ENCODE measurements around the gene FTO. TPM values are rescaled to one million over a fixed set of nuclear protein-coding genes. Genes with fewer than 3 reads are reported as not detected.

The FTO gene
- total and polyA plus RNA-seq, 3 donors from 2014 or later: 32.4 to 64.7 (median 50.3) TPM

DNA sequence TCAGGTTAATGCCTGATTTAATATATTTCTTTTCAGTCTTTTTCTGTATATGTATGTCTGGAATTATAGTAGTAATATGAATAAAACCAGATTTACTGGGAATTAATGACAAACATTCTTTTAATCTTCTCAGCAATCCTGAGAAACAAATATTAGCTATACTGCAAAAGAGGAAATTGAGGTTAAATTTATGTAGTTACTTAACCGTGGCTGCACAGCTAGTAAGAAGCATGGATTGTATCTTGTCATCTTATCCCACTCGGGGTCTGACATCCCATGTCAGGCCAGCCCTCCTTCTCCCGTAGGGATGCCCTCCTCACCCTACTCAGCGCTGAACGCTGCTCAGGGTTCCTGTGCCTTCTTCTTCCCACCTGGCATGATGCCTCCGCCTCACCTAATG lies 143.0 kb downstream of the FTO start:
- Histone ChIP-seq H3K27me3 (no peaks in the 10 kb centered on the region), H3K9me3 (no peaks in the 10 kb centered on the region), H3K4me1 (no peaks in the 10 kb centered on the region), H3K36me3 (ENCODE audit: low read depth, missing control alignments) (no peaks in the 10 kb centered on the region), H3K4me3 (no peak overlapping the region), H3K27ac (no peak overlapping the region)
- TF ChIP-seq POLR2A (IDR thresholded peaks at IDR 0.05): no peak
- TF ChIP-seq, protein P1, sequence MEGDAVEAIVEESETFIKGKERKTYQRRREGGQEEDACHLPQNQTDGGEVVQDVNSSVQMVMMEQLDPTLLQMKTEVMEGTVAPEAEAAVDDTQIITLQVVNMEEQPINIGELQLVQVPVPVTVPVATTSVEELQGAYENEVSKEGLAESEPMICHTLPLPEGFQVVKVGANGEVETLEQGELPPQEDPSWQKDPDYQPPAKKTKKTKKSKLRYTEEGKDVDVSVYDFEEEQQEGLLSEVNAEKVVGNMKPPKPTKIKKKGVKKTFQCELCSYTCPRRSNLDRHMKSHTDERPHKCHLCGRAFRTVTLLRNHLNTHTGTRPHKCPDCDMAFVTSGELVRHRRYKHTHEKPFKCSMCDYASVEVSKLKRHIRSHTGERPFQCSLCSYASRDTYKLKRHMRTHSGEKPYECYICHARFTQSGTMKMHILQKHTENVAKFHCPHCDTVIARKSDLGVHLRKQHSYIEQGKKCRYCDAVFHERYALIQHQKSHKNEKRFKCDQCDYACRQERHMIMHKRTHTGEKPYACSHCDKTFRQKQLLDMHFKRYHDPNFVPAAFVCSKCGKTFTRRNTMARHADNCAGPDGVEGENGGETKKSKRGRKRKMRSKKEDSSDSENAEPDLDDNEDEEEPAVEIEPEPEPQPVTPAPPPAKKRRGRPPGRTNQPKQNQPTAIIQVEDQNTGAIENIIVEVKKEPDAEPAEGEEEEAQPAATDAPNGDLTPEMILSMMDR (IDR thresholded peaks at IDR 0.05): no peak
- intact Hi-C loops (cut with DNase I; ENCODE audit: low total_unique reads): no loop called here
- 62 to 77% methylated on average over 6 of the region's 6 CpGs for WGBS, 2 donors
- no peak for DNase-seq

DNA sequence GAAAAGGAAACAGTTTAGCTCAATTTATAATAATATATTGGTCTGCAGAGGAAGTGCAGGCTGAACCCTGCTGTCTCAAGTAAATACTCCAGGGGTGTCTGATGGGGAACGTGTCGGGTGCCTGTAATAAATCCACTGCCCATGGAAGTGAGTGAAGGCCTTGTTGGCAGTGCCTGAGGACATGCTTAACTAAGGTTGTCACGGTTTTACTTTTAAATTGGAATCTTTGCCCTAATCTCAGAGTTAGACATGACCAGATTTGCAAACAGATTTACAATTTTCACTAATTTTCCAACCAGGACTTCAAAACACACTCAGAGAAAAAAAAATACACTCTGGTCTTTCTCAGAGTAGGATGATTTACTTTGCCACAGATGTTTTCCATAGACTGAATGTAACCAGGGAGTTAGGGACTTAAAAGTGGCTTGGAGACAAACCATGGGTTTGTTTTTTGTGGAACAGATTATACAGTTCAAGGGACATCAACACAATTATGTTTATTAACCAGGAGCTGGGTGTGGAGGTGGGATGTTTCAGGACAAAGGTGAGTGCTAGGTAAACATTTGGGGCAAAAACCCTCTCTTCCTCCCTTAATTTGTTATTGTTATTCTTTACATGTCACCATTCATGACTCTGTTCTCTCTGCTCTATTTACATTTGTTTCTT lies 144.5 kb downstream of the FTO start:
- DNase-seq: no peak
- WGBS, 2 donors: 76 to 79% methylated on average over 3 of the region's 3 CpGs
- Histone ChIP-seq H3K9me3 (no peaks in the 10 kb centered on the region), H3K27me3 (no peaks in the 10 kb centered on the region), H3K36me3 (ENCODE audit: low read depth, missing control alignments) (no peaks in the 10 kb centered on the region), H3K4me3 (no peak overlapping the region), H3K27ac (no peak overlapping the region), H3K4me1 (no peaks in the 10 kb centered on the region)
- no peak for TF ChIP-seq POLR2A (IDR thresholded peaks at IDR 0.05)
- TF ChIP-seq, protein P1 (IDR thresholded peaks at IDR 0.05): no peak
- intact Hi-C loops (cut with DNase I; ENCODE audit: low total_unique reads): no loop called here

DNA sequence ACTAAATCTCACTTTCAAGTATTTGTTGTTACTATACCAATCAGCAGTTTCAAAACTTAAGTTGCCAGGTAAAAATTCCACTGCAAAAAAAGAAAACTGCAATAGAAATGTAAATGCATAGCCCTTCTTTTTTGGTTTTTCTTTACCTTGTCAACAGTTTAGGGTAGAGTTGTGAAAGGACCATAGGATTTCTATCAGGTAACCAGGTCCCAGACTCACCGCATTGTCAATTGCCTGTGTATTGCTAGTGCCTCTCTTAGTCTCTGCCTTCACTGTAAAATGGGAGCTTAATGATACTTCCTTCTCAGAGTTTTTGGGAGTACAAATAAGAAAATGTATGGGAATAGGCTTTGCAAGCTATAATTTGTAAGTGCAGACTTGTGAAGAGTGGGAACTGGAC lies 145.0 kb downstream of the FTO start:
- no peak overlapping the region for H3K27ac ChIP-seq
- no peaks in the 10 kb centered on the region for H3K27me3 ChIP-seq
- intact Hi-C loops (cut with DNase I; ENCODE audit: low total_unique reads): no loop called here
- H3K4me3 ChIP-seq: no peak overlapping the region
- no peaks in the 10 kb centered on the region for H3K4me1 ChIP-seq
- no peaks in the 10 kb centered on the region for H3K9me3 ChIP-seq
- WGBS, 2 donors: 95 to 97% methylated on average over 1 of the region's 1 CpG
- TF ChIP-seq POLR2A (IDR thresholded peaks at IDR 0.05): no peak
- TF ChIP-seq, protein P1 (IDR thresholded peaks at IDR 0.05): no peak
- no peaks in the 10 kb centered on the region for H3K36me3 ChIP-seq (ENCODE audit: low read depth, missing control alignments)
- DNase-seq: no peak

DNA sequence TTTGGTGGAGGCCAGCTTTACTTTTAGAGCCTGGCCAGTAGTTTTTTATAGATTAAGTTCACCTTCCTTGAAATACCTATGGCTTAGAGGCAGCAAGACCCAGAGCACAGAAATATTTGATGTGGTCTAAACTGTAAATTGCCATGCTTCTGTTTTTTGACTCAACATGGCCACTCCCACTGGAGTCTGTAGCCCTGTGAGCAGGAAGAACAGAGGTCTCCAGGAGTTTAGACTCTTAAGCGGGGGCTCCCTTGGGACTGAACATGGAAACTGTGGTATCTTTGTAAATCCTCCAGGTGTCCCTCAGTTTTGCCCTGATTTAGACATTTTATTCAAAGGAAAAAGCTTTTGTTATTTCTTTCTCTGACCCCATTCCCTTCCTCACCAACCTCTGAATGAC lies 145.6 kb downstream of the FTO start:
- no peaks in the 10 kb centered on the region for H3K36me3 ChIP-seq (ENCODE audit: low read depth, missing control alignments)
- H3K27me3 ChIP-seq: no peaks in the 10 kb centered on the region
- 93 to 96% methylated on average over 1 of the region's 1 CpG for WGBS, 2 donors
- no peaks in the 10 kb centered on the region for H3K9me3 ChIP-seq
- no peak overlapping the region for H3K27ac ChIP-seq
- H3K4me3 ChIP-seq: no peak overlapping the region
- intact Hi-C loops (cut with DNase I; ENCODE audit: low total_unique reads): no loop called here
- TF ChIP-seq POLR2A (IDR thresholded peaks at IDR 0.05): no peak
- TF ChIP-seq, protein P1 (IDR thresholded peaks at IDR 0.05): no peak
- no peak for DNase-seq
- H3K4me1 ChIP-seq: no peaks in the 10 kb centered on the region

DNA sequence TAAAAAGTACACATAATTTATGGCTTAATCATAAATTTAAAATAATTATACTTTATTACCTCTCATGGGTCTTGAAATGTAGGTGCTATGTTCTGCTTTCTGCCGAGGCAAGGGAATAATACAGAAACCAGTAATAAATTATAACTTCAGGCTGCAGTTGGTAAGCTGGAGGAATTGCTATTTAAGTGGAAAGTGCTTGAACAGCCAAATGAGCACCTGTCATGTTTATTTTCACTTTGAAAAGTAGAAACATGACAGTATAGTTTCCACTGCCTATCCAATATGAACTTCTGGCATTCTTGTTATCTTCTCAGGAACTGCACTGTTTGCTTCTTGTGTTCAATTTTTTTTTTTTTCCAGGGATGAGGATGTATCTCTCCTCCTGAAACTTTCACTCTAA lies 146.0 kb downstream of the FTO start:
- DNase-seq: no peak
- 69 to 74% methylated on average over 1 of the region's 1 CpG for WGBS, 2 donors
- no peaks in the 10 kb centered on the region for H3K36me3 ChIP-seq (ENCODE audit: low read depth, missing control alignments)
- no peak overlapping the region for H3K27ac ChIP-seq
- no peaks in the 10 kb centered on the region for H3K27me3 ChIP-seq
- intact Hi-C loops (cut with DNase I; ENCODE audit: low total_unique reads): no loop called here
- TF ChIP-seq, protein P1 (IDR thresholded peaks at IDR 0.05): no peak
- TF ChIP-seq POLR2A (IDR thresholded peaks at IDR 0.05): no peak
- no peaks in the 10 kb centered on the region for H3K9me3 ChIP-seq
- no peak overlapping the region for H3K4me3 ChIP-seq
- no peaks in the 10 kb centered on the region for H3K4me1 ChIP-seq

Data from testis (tissue), 3 donors.